ENCODE results near the gene GOLT1A. TPM values are rescaled to one million over a fixed set of nuclear protein-coding genes. Genes with fewer than 3 reads are reported as not detected.

The GOLT1A gene
- total RNA-seq, 4 donors from 2014 or later, result 0.91 to 1.5 TPM; not detected in 2

GRCh38 chr1:204198348-204199340, 15.1 kb downstream of the GOLT1A start:
- no peak overlapping the region for H3K4me3 ChIP-seq (ENCODE audit: low read depth, poor library complexity, severe bottlenecking)
- DNase-seq (ENCODE audit: low spot score in 2 of 2), result no peak
- TF ChIP-seq POLR2A (IDR thresholded peaks at IDR 0.05) (no peak), CTCF (IDR thresholded peaks at IDR 0.05) (no peak)
- intact Hi-C loops (cut with DNase I; ENCODE audit: low total_unique reads), result no loop called here
- WGBS, 2 donors, result 54 to 58% methylated on average over 17 of the region's 18 CpGs

GRCh38 chr1:204197068-204197467, 16.7 kb downstream of the GOLT1A start:
- intact Hi-C loops (cut with DNase I; ENCODE audit: low total_unique reads), result no loop called here
- 83 to 85% methylated on average over 5 of the region's 5 CpGs for WGBS, 2 donors
- TF ChIP-seq POLR2A (IDR thresholded peaks at IDR 0.05) (no peak), CTCF (IDR thresholded peaks at IDR 0.05) (no peak)
- H3K4me3 ChIP-seq (ENCODE audit: low read depth, poor library complexity, severe bottlenecking), result no peak overlapping the region
- DNase-seq (ENCODE audit: low spot score in 2 of 2), result no peak

- intact Hi-C loops (cut with DNase I; ENCODE audit: low total_unique reads), result no loop called here
- H3K4me3 ChIP-seq (ENCODE audit: low read depth, poor library complexity, severe bottlenecking), result no peak within 1 kb of the TSS
- TF ChIP-seq CTCF (IDR thresholded peaks at IDR 0.05), result no peak
- TF ChIP-seq POLR2A (IDR thresholded peaks at IDR 0.05), result no peak
- WGBS, 2 donors, result 53 to 57% methylated on average over 17 to 18 of the region's 18 CpGs
- DNase-seq (ENCODE audit: low spot score in 2 of 2), result peak in 1 of 2 donors; percentile 70
Observed at GRCh38 chr1:204196068-204196795, 17.6 kb downstream of the GOLT1A start, which contains the start of gene KISS1. KISS1 (minus strand) TSS chr1:204196491; CDS start chr1:204192876, 3,615 bp downstream.

- 79 to 85% methylated on average over 7 of the region's 7 CpGs for WGBS, 2 donors
- intact Hi-C loops (cut with DNase I; ENCODE audit: low total_unique reads), result no loop called here
- no peak overlapping the region for H3K4me3 ChIP-seq (ENCODE audit: low read depth, poor library complexity, severe bottlenecking)
- DNase-seq (ENCODE audit: low spot score in 2 of 2), result peak in 1 of 2 donors; percentile 54
- no peak for TF ChIP-seq POLR2A (IDR thresholded peaks at IDR 0.05)
- TF ChIP-seq CTCF (IDR thresholded peaks at IDR 0.05), result no peak
Observed at GRCh38 chr1:204194771-204195170, 19.0 kb downstream of the GOLT1A start.

GRCh38 chr1:204194080-204194479, 19.7 kb downstream of the GOLT1A start:
- DNase-seq (ENCODE audit: low spot score in 2 of 2), result peak in 1 of 2 donors; percentile 39
- intact Hi-C loops (cut with DNase I; ENCODE audit: low total_unique reads), result no loop called here
- no peak overlapping the region for H3K4me3 ChIP-seq (ENCODE audit: low read depth, poor library complexity, severe bottlenecking)
- 63 to 81% methylated on average over 2 of the region's 2 CpGs for WGBS, 2 donors
- TF ChIP-seq POLR2A (IDR thresholded peaks at IDR 0.05), result no peak

Measured in lower leg skin (tissue), 4 donors.